ENCODE measurements around the gene UNC5C.

DNA sequence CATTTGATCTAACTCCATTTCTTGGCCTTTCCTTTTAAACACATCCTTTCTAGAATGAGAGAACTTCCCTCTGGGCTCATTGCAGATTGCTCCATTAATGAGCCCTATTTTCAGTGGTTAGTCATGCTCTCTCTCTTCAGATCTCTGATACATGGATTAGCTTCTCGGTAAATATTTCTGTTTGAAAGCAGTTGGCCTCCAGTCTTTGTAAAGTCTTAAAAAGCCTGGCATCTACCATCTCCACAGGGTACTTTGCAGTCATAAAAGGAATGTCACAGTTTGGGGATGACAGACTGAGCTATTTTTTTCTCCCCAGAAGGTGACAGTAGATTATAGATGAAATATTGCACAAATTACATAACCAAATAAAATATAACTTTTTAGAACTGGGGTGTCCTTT is 72.7 kb downstream of the UNC5C start:
- TF ChIP-seq, protein P1, sequence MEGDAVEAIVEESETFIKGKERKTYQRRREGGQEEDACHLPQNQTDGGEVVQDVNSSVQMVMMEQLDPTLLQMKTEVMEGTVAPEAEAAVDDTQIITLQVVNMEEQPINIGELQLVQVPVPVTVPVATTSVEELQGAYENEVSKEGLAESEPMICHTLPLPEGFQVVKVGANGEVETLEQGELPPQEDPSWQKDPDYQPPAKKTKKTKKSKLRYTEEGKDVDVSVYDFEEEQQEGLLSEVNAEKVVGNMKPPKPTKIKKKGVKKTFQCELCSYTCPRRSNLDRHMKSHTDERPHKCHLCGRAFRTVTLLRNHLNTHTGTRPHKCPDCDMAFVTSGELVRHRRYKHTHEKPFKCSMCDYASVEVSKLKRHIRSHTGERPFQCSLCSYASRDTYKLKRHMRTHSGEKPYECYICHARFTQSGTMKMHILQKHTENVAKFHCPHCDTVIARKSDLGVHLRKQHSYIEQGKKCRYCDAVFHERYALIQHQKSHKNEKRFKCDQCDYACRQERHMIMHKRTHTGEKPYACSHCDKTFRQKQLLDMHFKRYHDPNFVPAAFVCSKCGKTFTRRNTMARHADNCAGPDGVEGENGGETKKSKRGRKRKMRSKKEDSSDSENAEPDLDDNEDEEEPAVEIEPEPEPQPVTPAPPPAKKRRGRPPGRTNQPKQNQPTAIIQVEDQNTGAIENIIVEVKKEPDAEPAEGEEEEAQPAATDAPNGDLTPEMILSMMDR (IDR thresholded peaks at IDR 0.05) = no peak
- TF ChIP-seq POLR2A (IDR thresholded peaks at IDR 0.05) = no peak
